Progenitor cell of endocrine pancreas (in vitro differentiated cells): ENCODE measurements around the gene MTHFD1L. TPM values are rescaled to one million over a fixed set of nuclear protein-coding genes. Genes with fewer than 3 reads are reported as not detected.

Experiments used
- DNase-seq: peaks from one replicate; pipeline ENCODE4 v3.0.0; 2021; ENCODE audit warnings: low spot score; ENCODE audit not compliant: unreplicated experiment
- H3K27ac Mint-ChIP-seq: 2 replicates; pipeline ENCODE4 v1.8.0; 2021; ENCODE audit warnings: mild to moderate bottlenecking, moderate library complexity, mixed read lengths
- H3K27me3 Mint-ChIP-seq: 2 replicates; pipeline ENCODE4 v1.8.0; 2021; ENCODE audit warnings: mixed read lengths
- H3K36me3 Mint-ChIP-seq: 2 replicates; pipeline ENCODE4 v1.8.0; 2022; ENCODE audit warnings: mixed read lengths; ENCODE audit not compliant: insufficient read depth
- H3K4me1 Mint-ChIP-seq: 2 replicates; pipeline ENCODE4 v1.8.0; 2021; ENCODE audit warnings: low read depth, mixed read lengths
- H3K4me3 Mint-ChIP-seq: 2 replicates; pipeline ENCODE4 v1.8.0; 2021; ENCODE audit warnings: low read depth, mild to moderate bottlenecking, moderate library complexity, mixed read lengths
- H3K9me3 Mint-ChIP-seq: 2 replicates; pipeline ENCODE4 v1.8.0; 2021; ENCODE audit warnings: low read depth, mixed read lengths
- total RNA-seq: library from RNA; stranded (reverse); gene quantifications from 2 replicates; pipeline ENCODE4 v1.2.1, GENCODE V29; 2021
- TF ChIP-seq, protein P1 (sequence below): fragments of 200-600 bp; sonication (generic); IDR thresholded peaks from one replicate; pipeline ENCODE4 v1.5.0; 2021; ENCODE audit warnings: antibody characterized with exemption, mild to moderate bottlenecking; ENCODE audit not compliant: unreplicated experiment

Gene MTHFD1L
- total RNA-seq, 1 donor from 2014 or later, result 37.4 TPM

DNA sequence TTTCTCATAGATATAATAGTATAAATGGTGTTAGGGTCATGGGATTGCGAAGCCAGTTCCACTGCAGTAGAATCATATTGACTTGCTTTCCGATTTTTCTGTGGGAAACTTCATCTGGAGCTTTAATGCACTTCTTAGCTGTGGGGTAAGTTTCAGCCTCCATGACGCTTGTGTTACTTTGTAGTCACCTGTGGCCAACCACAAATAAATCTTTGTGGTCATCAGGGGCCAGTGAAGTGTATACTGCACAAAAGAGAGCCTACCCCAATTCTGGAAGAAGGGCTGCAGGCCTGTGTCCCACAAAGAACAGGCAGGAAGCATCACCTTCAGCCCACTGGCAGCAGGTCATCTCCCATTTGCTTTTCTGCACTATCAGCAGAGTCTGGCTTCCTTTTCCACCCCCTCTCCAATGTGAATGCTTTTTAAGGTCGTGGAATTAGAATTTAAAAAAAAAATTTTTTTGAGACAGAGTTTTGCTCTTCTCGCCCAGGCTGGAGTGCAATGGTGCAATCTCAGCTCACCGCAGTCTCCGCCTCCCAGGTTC, 32.0 kb downstream of the MTHFD1L start:
- Mint-ChIP-seq H3K4me1 (no peaks in the 10 kb centered on the region), H3K36me3 (peaks cover 8% of the 10 kb centered on the region), H3K27ac (no peak overlapping the region), H3K4me3 (no peak overlapping the region), H3K27me3 (no peaks in the 10 kb centered on the region), H3K9me3 (no peaks in the 10 kb centered on the region)
- TF ChIP-seq, protein P1, sequence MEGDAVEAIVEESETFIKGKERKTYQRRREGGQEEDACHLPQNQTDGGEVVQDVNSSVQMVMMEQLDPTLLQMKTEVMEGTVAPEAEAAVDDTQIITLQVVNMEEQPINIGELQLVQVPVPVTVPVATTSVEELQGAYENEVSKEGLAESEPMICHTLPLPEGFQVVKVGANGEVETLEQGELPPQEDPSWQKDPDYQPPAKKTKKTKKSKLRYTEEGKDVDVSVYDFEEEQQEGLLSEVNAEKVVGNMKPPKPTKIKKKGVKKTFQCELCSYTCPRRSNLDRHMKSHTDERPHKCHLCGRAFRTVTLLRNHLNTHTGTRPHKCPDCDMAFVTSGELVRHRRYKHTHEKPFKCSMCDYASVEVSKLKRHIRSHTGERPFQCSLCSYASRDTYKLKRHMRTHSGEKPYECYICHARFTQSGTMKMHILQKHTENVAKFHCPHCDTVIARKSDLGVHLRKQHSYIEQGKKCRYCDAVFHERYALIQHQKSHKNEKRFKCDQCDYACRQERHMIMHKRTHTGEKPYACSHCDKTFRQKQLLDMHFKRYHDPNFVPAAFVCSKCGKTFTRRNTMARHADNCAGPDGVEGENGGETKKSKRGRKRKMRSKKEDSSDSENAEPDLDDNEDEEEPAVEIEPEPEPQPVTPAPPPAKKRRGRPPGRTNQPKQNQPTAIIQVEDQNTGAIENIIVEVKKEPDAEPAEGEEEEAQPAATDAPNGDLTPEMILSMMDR, result no peak
- no peak for DNase-seq

DNA sequence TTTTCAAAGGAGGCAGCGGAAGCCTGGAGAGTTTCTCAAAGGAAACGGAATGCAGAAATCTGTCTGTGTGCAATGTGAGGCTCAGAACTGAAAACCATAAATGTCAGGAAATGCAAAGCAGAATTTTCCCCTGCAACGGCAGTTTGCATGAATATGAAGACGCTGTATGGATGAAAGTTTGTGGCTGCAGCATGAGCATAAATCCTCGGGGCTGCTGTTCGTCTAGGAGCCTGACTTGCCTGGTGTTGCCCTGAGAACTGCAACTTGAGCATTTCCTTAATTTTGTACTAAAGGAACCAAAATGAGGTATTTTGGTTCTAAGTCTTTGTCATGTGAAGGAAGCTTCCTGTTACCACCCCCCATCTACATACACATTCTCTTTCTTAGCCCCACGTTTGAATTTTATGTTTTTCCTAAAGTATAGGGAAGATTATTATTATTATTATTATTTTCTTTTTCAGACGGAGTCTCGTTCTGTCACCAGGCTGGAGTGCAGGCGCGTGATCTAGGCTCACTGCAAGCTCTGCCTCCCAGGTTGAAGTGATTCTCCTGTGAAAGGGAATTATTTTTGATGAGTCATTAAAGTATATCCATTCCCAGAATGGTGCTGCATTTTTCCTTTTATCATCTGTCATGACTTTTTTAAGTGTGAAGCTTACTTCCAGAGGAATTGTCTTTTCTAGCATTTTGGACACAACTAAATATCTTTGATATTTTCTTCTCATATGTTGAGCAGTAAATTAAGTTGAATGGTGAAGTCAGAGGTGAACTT, 33.1 kb downstream of the MTHFD1L start:
- Mint-ChIP-seq H3K27me3 (no peaks in the 10 kb centered on the region), H3K4me1 (no peaks in the 10 kb centered on the region), H3K9me3 (no peaks in the 10 kb centered on the region), H3K36me3 (peaks cover 8% of the 10 kb centered on the region), H3K4me3 (no peak overlapping the region), H3K27ac (no peak overlapping the region)
- TF ChIP-seq, protein P1, result no peak
- DNase-seq, result no peak

DNA sequence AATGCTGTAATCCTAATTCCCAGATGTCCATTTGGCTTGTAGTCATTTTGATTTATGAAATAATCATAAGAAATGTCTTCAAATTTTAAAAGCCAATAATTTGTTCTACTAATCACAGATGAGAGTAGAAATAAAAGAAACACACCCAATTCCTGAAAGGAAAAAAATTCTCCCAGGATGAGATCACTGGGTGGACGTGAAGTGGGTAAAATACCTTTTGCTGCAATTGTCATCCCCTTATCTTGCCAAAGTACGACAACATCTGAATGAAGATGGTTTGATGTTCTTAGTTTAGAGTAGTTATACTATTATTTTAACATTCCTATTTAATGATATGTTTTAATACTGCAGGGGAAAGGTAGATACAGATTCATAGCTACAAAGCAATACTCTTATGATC, 33.7 kb downstream of the MTHFD1L start:
- no peaks in the 10 kb centered on the region for H3K4me1 Mint-ChIP-seq
- TF ChIP-seq, protein P1, result no peak
- H3K36me3 Mint-ChIP-seq, result peaks cover 8% of the 10 kb centered on the region
- H3K27ac Mint-ChIP-seq, result no peak overlapping the region
- no peak overlapping the region for H3K4me3 Mint-ChIP-seq
- no peak for DNase-seq
- H3K9me3 Mint-ChIP-seq, result no peaks in the 10 kb centered on the region
- no peaks in the 10 kb centered on the region for H3K27me3 Mint-ChIP-seq

- Mint-ChIP-seq H3K4me3 (no peak overlapping the region), H3K4me1 (no peaks in the 10 kb centered on the region), H3K36me3 (peaks cover 8% of the 10 kb centered on the region), H3K9me3 (no peaks in the 10 kb centered on the region), H3K27me3 (no peaks in the 10 kb centered on the region), H3K27ac (no peak overlapping the region)
- TF ChIP-seq, protein P1, result no peak
- DNase-seq, result no peak
Measured at GRCh38 chr6:150900049-150900448, 34.5 kb downstream of the MTHFD1L start.

GRCh38 chr6:150902142-150902776, 36.8 kb downstream of the MTHFD1L start:
- Mint-ChIP-seq H3K4me3 (no peak overlapping the region), H3K4me1 (no peaks in the 10 kb centered on the region), H3K27ac (no peak overlapping the region), H3K9me3 (no peaks in the 10 kb centered on the region), H3K36me3 (peaks cover 16% of the 10 kb centered on the region), H3K27me3 (no peaks in the 10 kb centered on the region)
- DNase-seq, result no peak
- TF ChIP-seq, protein P1, result no peak
